OCI-LY1 (cell line): ENCODE measurements around the gene ARHGAP8.

ENCODE experiments used
- H2AFZ ChIP-seq: fragments of 200-600 bp; sonication (generic), shearing (Covaris generic); 2 replicates; pipeline ENCODE4 v1.6.0; 2014; ENCODE audit warnings: antibody characterized with exemption, mild to moderate bottlenecking, low read length
- H3F3A ChIP-seq: fragments of 200-600 bp; sonication (generic), shearing (Covaris generic); 2 replicates; pipeline ENCODE4 v1.6.0; 2014; ENCODE audit warnings: mild to moderate bottlenecking, antibody characterized with exemption, low read length, moderate library complexity; ENCODE audit not compliant: insufficient read depth
- H3K27ac ChIP-seq: fragments of 200-600 bp; sonication (generic); 2 replicates; pipeline ENCODE4 v1.5.1; 2014; ENCODE audit warnings: low read length, mixed run types, mild to moderate bottlenecking, low read depth; ENCODE audit not compliant: poor library complexity, severe bottlenecking
- H3K27me3 ChIP-seq: fragments of 200-600 bp; sonication (generic); 2 replicates; pipeline ENCODE4 v1.6.0; 2014; ENCODE audit warnings: antibody characterized with exemption, mild to moderate bottlenecking, low read length, moderate library complexity; ENCODE audit not compliant: insufficient read depth
- H3K36me3 ChIP-seq: fragments of 200-600 bp; sonication (generic); 2 replicates; pipeline ENCODE4 v1.6.1; 2014; ENCODE audit warnings: mild to moderate bottlenecking, antibody characterized with exemption, low read length, moderate library complexity, mixed read lengths; ENCODE audit not compliant: insufficient read depth
- H3K4me1 ChIP-seq: fragments of 200-600 bp; sonication (generic); 2 replicates; pipeline ENCODE4 v1.5.1; 2014; ENCODE audit warnings: mild to moderate bottlenecking, low read length, moderate library complexity; ENCODE audit not compliant: insufficient read depth, severe bottlenecking
- H3K4me2 ChIP-seq: fragments of 200-600 bp; sonication (generic), shearing (Covaris generic); 2 replicates; pipeline ENCODE4 v1.6.1; 2014; ENCODE audit warnings: low read length
- H3K4me3 ChIP-seq: fragments of 200-600 bp; sonication (generic); 2 replicates; pipeline ENCODE4 v1.5.1; 2014; ENCODE audit warnings: low read length, low read depth, mild to moderate bottlenecking, mixed read lengths; ENCODE audit not compliant: poor library complexity, severe bottlenecking
- H3K79me2 ChIP-seq: fragments of 200-600 bp; shearing (Covaris generic); 2 replicates; pipeline ENCODE4 v1.6.1; 2016; ENCODE audit warnings: mixed run types, low read length, mixed read lengths; ENCODE audit not compliant: insufficient read depth
- H3K9ac ChIP-seq: fragments of 200-600 bp; sonication (generic), shearing (Covaris generic); 2 replicates; pipeline ENCODE4 v1.6.1; 2014; ENCODE audit warnings: mild to moderate bottlenecking, low read length, mixed read lengths
- H3K9me2 ChIP-seq: fragments of 200-600 bp; sonication (generic), shearing (Covaris generic); 2 replicates; pipeline ENCODE4 v1.6.1; 2014; ENCODE audit warnings: low read depth, mild to moderate bottlenecking, low read length, mixed read lengths
- H3K9me3 ChIP-seq: fragments of 200-600 bp; shearing (Covaris generic); 2 replicates; pipeline ENCODE4 v1.6.1; 2014; ENCODE audit warnings: low read length, mixed read lengths
- H4K20me1 ChIP-seq: fragments of 200-600 bp; sonication (generic), shearing (Covaris generic); 2 replicates; pipeline ENCODE4 v1.6.0; 2016; ENCODE audit warnings: mild to moderate bottlenecking, low read length; ENCODE audit not compliant: insufficient read depth
- CTCF ChIP-seq: fragments of 200-600 bp; sonication (generic), shearing (Covaris generic); IDR thresholded peaks from 2 replicates; pipeline ENCODE4 v1.5.1; 2017; ENCODE audit warnings: mild to moderate bottlenecking, antibody characterized with exemption, low read length, moderate library complexity, mixed read lengths
- EZH2 ChIP-seq: fragments of 200-600 bp; sonication (generic), shearing (Covaris generic); IDR thresholded peaks from 2 replicates; pipeline ENCODE4 v1.8.0; 2017; ENCODE audit warnings: borderline replicate concordance, mixed run types, mild to moderate bottlenecking, antibody characterized with exemption, low read length, moderate library complexity, mixed read lengths

The ARHGAP8 gene

GRCh38 chr22:44724416-44724815 lies 28.0 kb upstream of the ARHGAP8 start:
- Histone ChIP-seq H3K79me2 (no peaks in the 10 kb centered on the region), H3K9me3 (no peaks in the 10 kb centered on the region), H3K27ac (no peak overlapping the region), H3F3A (no peaks in the 10 kb centered on the region), H3K4me1 (no peaks in the 10 kb centered on the region), H3K27me3 (no peaks in the 10 kb centered on the region; the same call in 1 of the 2 replicates), H3K4me2 (no peak overlapping the region), H3K9me2 (no peaks in the 10 kb centered on the region), H3K36me3 (no peaks in the 10 kb centered on the region), H4K20me1 (no peaks in the 10 kb centered on the region), H2AFZ (no peak overlapping the region), H3K9ac (no peak overlapping the region), H3K4me3 (no peak overlapping the region)
- no peak for TF ChIP-seq EZH2
- TF ChIP-seq CTCF, result no peak

- Histone ChIP-seq H4K20me1 (no peaks in the 10 kb centered on the region), H3K9ac (no peak overlapping the region), H2AFZ (no peak overlapping the region), H3F3A (no peaks in the 10 kb centered on the region), H3K36me3 (no peaks in the 10 kb centered on the region), H3K27ac (no peak overlapping the region), H3K9me2 (no peaks in the 10 kb centered on the region), H3K27me3 (no peaks in the 10 kb centered on the region; the same call in 1 of the 2 replicates), H3K4me3 (no peak overlapping the region), H3K9me3 (no peaks in the 10 kb centered on the region), H3K4me2 (no peak overlapping the region), H3K4me1 (no peaks in the 10 kb centered on the region), H3K79me2 (no peaks in the 10 kb centered on the region)
- TF ChIP-seq EZH2 (no peak), CTCF (no peak)
These were observed 27.5 kb upstream of the ARHGAP8 start for GRCh38 chr22:44724859-44725258.

- H3K4me2 ChIP-seq, result no peak overlapping the region
- no peaks in the 10 kb centered on the region for H3K36me3 ChIP-seq
- TF ChIP-seq CTCF (no peak), EZH2 (no peak)
These were observed 25.9 kb upstream of the ARHGAP8 start for GRCh38 chr22:44726439-44726838.

More at GRCh38 chr22:44726439-44726838, 25.9 kb upstream of the ARHGAP8 start:
- no peaks in the 10 kb centered on the region for H3K9me2 ChIP-seq
- H4K20me1 ChIP-seq, result no peaks in the 10 kb centered on the region
- H2AFZ ChIP-seq, result no peak overlapping the region
- H3F3A ChIP-seq, result no peaks in the 10 kb centered on the region
- no peaks in the 10 kb centered on the region; the same call in 1 of the 2 replicates for H3K27me3 ChIP-seq
- H3K9me3 ChIP-seq, result no peaks in the 10 kb centered on the region
- no peaks in the 10 kb centered on the region for H3K79me2 ChIP-seq
- H3K4me1 ChIP-seq, result no peaks in the 10 kb centered on the region
- no peak overlapping the region for H3K9ac ChIP-seq
- H3K27ac ChIP-seq, result no peak overlapping the region
- H3K4me3 ChIP-seq, result no peak overlapping the region
